GM21737 (cell line): ENCODE measurements around the gene TEX101.
"Not testable (repeated sequence)": the region's sequence is repeated elsewhere in the genome, so short reads cannot be mapped to it uniquely, and the experiment has no call there.

Experiments used
- ATAC-seq: cut with Tn5 transposase; IDR thresholded peaks from one replicate; pipeline ENCODE4 v1.9.1; 2021; ENCODE audit warnings: mild to moderate bottlenecking, moderate library complexity; ENCODE audit not compliant: unreplicated experiment

Gene TEX101

DNA sequence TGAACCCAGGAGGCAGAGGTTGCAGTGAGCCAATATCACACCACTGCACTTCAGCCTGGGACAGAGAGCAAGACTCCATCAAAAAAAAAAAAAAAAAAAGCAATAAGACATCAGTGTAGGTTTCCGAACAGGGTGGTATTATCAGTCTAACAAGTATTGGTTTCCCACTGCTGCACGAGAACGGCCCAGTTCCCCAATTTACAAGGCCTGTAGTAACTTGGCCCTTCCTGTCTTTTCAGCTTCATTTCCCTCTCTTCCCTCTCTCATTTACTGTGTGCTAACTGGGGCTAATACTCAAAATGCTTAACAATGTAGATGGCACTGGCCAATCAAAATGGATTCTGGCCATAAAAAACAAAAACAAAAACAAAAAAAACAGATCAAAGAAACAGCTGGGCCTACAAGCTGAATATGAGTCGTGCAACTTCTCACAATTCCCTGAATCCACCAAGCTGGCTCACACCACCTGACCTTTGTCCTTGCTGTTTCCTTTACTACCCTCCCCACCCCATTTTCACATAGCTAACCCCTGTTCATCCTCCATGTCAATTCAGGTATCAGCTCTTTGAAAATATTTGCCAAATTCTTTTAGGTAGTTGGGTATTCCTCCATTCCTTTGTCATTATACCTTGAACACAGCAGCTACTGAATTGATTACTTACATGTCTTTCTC is 2.4 kb downstream of the TEX101 start:
- ATAC-seq = no peak

GRCh38 chr19:43420954-43421353 is 6.3 kb downstream of the TEX101 start:
- ATAC-seq = no peak

DNA sequence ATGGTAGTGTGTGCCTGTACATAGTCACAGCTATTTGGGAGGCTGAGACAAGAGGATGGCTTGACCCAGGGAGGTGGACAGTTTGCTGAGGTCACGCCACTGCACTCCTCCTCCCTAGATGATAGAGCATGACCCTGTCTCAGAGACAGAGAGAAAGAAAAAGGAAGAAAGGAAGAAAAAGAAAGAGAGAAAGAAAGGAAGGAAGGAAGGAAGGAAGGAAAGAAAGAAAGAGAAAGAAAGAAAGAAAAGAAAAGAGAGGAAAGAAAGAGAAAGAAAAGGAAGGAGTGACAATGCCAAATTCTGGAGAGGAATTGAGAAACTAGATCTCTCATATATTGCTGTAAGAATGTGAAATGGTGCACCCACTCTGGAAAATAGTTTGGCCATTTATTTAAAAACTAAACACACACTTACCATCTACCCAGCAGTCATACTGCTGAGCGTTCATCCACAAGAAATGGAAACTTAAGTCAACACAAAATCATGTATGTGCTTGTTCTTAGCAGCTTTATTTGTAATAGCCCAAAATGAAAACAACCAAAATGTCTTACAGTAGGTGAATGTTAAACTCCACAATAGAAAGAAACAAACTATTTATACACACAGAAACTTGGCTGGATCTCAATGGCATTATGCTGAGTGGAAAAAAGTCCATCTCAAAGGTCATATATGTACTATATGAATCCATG is 7.5 kb downstream of the TEX101 start:
- no peak for ATAC-seq

DNA sequence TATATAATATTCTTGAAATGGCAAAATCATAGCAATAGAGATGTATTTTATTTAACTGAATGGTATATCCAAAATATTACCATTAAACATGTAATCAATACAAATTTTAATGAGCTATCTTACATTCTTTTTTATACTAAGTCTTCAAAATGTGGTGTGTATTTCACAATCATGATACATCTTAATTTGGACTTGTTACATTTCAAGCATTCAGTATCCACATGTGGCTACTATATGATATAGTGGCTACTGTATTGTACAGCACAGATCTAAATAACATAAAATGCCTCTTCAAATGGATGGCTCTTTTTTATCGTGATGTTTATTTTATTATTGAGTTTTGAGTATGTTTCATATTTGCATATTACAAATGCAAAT is 8.0 kb downstream of the TEX101 start:
- no peak for ATAC-seq

DNA sequence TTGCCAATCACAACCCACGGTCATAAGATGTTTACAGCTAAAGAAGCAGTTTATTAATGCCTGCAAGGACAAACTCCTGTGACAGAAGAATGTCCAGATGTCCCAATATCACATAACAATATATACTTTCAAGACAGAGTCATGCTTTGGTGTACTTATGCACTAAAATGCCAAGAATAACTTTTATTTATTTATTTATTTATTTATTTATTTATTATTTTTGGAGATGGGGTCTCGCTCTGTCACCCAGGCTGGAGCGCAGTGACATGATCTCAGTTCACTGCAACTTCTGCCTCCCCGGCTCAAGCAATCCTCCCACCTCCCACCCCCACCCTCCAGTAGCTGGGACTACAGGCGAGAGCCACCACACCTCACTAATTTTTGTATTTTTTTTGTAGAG is 9.1 kb downstream of the TEX101 start:
- ATAC-seq = no peak

GRCh38 chr19:43425567-43426392 is 11.1 kb downstream of the TEX101 start:
- no peak for ATAC-seq

DNA sequence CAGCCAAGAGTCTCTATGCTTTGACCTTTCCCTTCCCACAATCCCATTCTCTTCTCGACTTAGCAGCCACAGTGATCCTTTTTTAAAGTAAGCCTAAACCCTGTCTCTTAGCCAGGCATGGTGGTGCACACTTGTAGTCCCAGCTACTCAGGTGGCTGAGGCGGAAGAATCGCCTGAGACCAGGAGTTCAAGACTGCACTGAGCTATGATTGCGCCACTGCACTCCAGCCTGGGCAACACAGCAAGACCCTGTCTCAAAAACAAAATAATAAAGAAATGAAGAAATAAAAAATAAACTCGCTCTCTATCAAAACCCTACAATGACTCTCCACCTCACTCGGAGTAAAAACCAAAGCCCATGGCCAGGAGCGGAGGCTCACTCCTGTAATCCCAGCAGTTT is 14.7 kb downstream of the TEX101 start:
- ATAC-seq = no peak

GRCh38 chr19:43430142-43430710 is 15.5 kb downstream of the TEX101 start:
- no peak for ATAC-seq

DNA sequence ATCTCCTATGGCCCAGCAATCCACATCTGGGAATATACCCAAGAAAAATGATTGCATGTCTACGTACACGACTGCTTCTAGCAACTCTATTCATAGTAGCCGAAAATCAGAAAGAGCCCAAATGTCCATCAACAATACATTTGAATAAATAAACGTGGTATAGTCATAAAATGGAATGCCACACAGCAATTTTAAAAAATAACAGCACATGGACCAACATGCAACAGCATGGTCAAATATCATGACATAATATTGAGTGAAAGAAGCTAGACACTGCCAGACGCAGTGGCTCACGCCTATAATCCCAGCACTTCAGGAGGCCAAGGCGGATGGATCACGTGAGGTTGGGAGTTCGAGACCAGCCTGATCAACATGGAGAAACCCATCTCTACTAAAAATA is 16.3 kb downstream of the TEX101 start:
- ATAC-seq = no peak

GRCh38 chr19:43433358-43433673 is 18.6 kb downstream of the TEX101 start:
- ATAC-seq = no peak

GRCh38 chr19:43433689-43434088 is 19.0 kb downstream of the TEX101 start:
- ATAC-seq = no peak

DNA sequence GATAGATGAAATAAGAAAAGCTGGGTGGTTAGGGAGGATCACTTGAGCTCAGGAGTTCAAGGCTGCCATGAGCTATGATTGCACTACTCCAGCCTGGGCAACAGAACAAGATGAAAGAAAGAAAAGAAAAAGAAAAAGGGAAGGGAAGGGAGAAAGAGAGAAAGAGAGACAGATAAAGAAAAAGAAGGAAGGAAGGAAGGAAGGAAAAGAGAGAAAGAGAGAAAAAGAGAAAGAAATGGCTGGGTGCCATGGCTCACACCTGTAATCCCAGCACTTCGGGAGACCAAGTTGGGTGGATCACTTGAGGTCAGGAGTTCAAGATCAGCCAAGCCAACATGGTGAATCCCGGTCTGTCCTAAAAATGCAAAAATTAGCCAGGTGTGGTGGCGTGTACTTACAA is 21.1 kb downstream of the TEX101 start:
- no peak for ATAC-seq

- not testable (repeated sequence) for ATAC-seq
Observed at GRCh38 chr19:43437284-43437683, 22.6 kb downstream of the TEX101 start.

DNA sequence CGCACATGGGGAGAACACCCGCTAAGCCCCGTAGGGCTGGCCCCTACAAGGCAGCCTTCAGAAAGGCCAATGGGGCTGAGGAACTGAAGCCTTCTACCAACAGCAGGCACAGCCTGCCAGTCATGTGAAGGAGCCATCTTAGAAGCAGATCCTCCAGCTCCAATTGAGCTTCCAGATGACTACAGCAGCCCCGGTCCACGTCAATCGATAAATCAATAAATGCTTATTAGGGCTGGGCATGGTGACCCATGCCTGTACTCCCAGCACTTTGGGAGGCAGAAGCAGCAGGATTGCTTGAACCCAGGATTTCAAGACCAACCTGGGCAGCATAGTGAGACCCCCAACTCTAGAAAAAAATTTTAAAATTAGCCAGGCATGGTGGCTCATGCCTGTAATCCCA is 23.0 kb downstream of the TEX101 start:
- ATAC-seq = no peak

- no peak for ATAC-seq
Observed at GRCh38 chr19:43438291-43439031, 23.8 kb downstream of the TEX101 start.

DNA sequence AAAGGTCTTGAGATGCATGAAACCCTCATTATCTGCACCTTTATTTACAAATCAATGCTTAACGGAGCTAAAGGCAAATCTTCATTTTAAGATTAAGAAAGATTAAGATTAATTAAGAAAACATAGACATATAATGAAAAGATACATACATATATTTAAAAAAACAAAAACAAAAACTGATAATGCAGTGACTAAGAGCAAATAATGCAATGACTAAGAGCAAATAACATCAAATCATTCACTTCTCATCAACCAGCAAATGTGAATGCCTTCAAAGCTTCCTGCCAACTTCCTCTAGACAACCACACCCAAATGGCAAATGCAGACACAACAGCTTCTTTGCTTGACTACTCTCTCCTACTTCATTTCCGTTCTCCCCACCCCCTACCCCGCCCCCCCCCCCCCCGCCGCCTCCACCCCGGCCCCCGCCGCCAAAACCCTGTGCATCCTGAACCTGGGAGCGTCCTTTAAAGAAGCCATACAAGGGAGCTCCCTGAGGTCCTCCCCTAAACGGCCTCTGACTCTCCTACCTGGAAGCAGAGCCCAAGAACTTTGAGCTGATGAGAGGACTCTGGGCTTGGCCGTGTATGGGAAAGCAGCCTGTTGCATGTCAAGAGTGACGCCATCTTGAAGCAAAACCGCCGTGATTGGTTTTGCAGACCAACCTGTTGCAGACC is 24.5 kb downstream of the TEX101 start:
- no peak for ATAC-seq

GRCh38 chr19:43439709-43440063 is 25.0 kb downstream of the TEX101 start:
- ATAC-seq = no peak

DNA sequence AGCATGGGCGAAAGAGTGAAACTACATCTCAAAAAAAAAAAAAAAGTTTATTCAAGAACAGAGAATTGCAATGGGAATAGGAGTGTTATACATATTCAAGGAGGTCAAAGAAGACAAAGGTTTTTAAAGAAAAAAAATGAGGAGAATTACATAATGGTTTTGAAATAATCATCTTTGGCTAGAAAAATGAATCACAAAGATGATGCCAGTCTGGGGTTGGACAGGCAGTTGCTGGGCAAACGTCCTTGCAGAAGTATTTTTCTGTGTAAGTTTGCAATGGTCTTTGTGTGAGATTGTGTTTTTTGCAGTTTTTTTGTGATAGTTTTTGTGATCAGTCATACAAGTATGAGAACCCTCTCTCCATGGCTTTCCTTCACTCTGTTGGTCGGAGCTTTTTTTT is 27.0 kb downstream of the TEX101 start:
- no peak for ATAC-seq

GRCh38 chr19:43444091-43444490 is 29.4 kb downstream of the TEX101 start:
- not testable (repeated sequence) for ATAC-seq

DNA sequence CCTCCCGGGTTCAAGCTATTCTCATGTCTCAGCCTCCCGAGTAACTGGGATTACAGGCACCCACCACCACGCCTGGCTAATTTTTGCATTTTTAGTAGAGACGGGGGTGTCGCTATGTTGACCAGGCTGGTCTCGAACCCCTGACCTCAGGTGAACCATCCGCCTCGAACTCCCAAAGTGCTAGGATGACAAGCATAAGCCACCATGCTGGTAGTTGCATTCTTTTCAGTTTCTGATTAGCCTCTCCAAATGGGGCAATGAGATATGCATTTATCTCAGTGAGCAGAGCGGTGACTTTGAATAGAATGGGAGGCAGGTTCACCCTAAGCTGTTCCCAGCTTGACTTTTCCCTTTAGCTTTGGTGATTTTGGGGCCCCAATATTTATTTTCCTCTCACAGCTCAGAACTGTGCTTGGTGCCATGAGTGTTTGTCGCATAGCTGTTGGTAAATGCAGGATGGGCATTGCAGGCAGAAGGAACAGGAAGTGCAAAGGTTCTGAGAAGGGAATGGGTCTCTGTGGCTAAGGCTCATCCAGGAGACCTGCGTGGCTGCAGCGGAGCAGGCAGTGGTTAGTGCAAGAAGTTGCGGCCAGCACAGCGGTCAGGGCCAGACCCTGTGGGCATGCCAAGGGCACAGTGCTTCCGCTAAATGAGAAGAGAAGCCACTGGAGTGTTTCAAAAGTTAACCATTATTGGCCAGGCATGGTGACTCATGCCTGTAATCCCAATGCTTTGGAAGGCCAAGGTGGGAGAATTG is 30.0 kb downstream of the TEX101 start:
- no peak for ATAC-seq
